ENCODE data around the gene RNF10.
"Not testable (repeated sequence)": the region's sequence is repeated elsewhere in the genome, so short reads cannot be mapped to it uniquely, and the experiment has no call there.

RNF10 gene

GRCh38 chr12:120534203-120534702, at the start of gene RNF10:
RNF10 (plus strand) TSS chr12:120534356; CDS start chr12:120534812, 456 bp downstream.
- DNase-seq, result peak; percentile 64

DNA sequence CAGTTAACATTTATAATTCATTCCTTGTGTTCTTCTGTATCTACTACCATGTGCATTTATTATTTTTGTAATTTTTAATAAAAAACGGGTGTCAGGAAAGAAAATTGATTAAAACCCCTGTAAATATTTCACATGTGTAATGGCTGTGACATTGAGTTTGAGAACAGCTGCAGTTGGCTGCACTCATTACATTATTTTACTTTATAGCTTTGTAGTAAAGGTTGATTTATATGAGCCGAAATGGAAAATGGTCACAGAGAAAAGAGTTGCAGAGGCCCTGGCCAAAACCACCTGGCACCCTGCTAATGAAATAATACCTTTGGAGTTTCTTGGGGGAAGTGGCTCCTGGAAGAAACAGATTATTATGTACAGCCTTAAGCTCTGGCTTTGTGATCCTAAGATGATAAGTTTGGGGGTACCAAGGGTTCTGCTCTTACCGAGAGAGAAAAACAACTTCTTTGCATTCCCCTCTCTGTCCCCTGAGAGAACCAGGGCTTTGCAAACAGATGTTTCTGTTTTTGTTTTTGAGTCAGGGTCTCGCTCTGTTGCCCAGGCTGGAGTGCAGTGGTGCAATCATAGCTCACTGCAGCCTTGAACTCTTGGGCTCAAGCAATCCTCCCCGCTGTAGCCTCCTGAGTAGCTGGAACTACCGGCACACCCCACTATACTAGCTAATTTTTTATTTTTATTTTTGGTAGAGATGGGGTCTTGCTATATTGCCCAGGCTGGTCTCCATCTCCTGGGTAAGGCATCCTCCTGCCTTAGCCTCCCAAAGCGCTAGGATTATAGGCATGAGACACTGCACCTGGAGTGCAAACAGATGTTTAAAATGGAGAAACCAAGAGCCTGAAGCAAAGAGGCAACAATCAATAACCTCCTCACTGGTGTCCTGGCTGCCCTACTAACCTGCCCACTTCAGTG, 47.9 kb upstream of the RNF10 start:
- DNase-seq, result no peak

- not testable (repeated sequence) for DNase-seq
These were observed 46.6 kb upstream of the RNF10 start for GRCh38 chr12:120487552-120487951.

DNA sequence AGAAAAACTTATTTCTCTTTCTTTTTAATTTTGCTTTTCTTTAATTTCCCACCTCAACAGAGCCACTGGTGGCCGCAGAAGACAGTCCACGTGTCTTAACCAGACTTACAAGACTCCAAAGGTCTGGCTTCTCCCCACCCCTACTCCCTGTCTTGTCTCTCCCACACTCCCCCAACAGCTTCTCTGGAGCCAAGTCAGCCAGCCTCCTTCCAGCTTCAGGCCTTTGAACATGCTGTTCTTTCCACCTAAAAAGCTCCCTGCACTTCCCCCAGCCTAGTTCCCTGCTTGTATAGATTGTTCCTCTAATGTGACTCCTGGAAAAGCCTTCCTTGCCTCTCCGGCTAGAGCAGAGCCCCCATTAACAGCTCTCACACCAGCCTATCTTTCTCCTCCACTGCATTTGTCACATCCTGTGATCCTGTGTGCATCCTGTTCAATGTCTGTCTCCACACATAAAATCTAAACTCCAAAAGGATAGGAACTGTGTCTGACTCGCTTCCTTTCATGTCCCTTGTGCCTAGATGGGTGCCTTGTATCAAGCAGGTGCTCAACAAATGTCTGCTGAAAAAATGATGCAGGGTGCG, 46.0 kb upstream of the RNF10 start:
- no peak for DNase-seq

- DNase-seq, result no peak
These were observed 45.1 kb upstream of the RNF10 start for GRCh38 chr12:120489018-120489417.

- DNase-seq, result no peak
These were observed 43.8 kb upstream of the RNF10 start for GRCh38 chr12:120490325-120490724.

DNA sequence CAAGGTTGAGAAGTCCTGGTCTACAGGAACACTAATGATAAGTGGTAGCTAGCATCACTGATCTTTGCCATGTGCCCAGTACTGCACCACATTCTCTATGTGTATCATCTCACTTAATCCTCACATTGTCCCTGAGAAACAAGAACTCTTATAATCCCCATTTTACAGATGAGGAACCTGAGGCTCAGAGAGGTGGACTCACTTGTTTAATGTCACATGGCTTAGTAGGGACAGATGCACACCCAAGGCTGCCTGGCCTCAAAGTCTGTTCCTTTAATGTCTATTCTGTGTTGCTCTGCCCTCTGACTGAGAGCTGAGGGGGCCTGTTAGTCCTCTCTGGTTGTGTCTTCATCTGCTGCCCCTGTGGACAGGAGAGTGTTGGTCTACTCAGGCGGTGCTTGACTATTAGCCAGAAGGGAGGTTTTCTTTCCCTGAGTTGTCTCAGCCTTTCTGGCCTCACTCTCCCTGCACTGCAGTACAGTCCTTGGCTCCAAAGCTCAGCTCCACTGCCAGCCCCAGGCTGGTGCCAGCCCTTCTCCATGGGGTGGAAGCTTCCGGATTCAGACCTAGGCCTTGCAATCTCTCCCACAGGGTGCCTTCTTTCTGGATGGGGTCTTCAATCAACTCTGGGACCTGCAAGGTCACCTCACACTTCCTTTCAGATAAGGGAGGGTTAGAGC, 43.2 kb upstream of the RNF10 start:
- no peak for DNase-seq

DNA sequence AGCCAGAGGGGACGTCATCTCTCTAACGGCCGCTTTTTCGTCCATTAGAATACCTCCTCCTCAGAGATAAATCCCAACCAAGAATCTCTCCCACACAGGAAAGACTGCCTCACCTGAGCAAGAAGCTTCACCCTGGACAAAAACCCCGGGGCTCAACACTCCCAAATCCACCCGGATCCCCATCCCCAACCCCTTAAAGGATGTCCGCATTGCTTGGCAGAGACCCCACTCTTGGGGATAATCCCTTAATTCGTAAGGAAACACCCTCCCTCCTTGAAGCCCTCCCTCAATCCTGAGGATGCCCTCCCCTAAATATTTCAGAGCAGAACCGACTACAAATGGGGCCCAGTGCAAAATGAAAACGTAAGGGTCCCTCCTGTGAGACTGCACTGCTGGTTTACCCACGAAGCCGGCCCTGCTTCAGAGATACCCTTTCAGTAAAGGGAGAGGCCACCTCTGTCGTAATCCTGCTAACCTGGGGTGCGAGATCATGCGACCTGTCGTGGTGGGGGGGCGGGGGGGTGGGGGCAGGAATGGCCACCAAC, 38.9 kb upstream of the RNF10 start:
- DNase-seq, result no peak

- DNase-seq, result peak; percentile 89
These were observed 38.3 kb upstream of the RNF10 start, which contains the start of gene DYNLL1 for GRCh38 chr12:120495731-120496412. DYNLL1 (plus strand) TSS chr12:120496113; CDS start chr12:120496422, 309 bp downstream.

DNA sequence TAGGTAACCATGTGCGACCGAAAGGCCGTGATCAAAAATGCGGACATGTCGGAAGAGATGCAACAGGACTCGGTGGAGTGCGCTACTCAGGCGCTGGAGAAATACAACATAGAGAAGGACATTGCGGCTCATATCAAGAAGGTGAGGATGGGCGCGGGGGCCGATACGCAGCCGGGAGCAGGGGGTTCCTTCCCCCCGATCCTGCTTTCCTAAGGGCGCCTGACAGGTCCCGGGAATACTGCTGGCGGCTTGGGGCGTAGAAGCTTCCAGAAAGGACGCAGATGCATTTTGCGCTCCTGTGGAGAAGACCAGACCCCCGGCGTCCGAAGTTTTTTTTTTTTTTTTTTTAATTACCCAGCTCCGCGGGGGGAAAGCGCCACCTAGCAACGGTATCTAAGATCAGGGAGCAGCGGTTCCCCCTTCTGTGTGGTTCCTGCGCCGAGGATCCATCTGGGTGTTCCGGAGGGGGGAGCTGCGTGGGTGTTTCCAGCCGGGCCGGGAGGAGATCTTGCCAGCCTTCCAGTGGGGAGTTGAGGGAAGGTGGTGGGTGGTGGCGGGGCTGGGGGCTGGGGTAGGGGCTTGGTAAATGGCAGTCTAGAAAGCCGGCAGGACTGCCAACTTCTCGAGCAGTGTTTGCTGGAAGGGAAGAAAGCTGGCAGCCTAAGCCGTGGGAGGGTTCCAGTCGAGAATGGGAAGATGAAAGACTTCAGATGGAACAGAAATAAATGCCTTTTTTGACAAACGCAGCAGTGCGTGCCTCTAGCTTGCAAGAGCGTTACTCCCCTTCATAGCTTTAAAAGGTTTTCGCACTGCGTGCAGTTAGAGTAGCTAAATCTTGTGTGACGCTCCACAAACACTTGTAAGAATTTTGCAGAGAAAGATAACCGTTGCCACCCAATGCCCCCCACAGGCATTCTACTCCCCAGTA, 37.5 kb upstream of the RNF10 start:
- peak; percentile 43 for DNase-seq

DNA sequence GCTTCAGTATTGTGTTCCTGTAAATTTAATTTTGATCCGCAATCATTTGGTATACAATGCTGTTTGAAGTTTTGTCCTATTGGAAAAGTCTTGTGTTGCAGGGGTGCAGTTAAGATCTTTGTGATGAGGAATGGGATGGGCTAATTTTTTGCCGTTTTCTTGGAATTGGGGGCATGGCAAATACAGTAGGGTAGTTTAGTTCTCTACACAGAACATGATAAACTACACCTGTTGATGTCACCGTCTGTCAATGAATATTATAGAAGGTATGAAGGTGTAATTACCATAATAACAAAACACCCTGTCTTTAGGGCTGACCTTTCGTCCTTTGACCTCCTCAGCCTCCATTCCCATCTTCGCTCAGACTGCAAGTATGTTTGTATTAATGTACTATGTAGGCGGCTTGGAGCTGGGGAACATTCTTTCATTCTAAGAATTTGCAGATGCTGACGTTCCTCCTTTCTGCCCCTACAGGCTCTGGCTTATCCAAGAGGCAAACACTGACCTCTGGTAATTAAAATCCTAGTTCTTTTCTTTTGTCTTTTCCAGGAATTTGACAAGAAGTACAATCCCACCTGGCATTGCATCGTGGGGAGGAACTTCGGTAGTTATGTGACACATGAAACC, 36.5 kb upstream of the RNF10 start:
- DNase-seq, result no peak

DNA sequence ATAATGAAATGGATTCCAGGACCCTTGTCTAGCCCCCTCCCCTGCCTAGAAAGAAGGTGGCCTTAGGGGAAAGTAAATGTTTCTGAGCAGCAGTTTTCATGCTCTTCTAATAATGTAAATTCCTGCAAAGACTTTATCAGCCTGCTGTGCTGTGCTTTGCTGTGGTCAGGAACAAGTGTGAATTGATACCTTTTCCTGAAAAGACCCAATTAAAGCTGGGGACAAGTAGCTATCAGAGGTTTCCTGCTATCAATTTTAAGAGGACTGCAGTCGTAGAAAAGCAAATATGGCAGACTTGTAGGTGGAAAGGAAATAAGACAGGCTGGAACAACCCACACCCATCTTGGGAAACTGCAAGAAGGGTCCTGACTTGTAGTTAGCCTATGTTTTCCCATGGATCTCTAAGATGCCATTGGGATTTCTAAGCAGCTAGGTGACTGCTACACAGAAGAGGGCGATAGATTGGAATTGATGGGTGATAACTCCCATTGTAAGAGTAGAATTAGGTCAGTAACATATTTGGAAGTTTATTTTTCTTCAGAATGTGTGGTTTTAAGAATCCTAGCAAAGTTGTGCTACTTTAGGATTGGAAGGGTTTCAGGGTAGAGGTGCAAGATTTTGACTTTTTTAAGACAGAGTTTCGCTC, 35.2 kb upstream of the RNF10 start:
- no peak for DNase-seq

GRCh38 chr12:120500581-120500980, 33.6 kb upstream of the RNF10 start:
- DNase-seq, result no peak

- no peak for DNase-seq
These were observed 29.6 kb upstream of the RNF10 start for GRCh38 chr12:120504587-120504986.

- DNase-seq, result no peak
These were observed 25.6 kb upstream of the RNF10 start for GRCh38 chr12:120508537-120508936.

- DNase-seq, result no peak
These were observed 20.2 kb upstream of the RNF10 start for GRCh38 chr12:120514002-120514401.

DNA sequence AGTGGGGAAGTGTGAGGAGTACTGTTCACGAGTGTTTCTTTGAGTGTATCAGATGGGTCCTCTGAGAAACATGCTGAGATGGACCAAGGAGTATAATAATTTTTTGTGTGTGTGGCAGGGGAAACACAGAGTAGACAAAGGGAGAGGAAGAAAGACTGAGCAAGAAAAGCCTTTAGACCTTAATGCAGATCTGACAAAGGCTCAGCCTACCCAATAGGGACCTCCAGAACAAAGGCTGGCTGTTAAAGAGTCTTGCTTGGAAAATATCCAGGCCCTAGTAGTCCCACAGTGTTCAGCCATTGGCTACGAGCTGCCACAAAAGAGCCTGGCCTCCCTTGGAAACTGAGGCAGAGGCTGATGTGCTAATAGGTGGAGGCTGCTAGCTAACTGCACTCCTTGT, 18.7 kb upstream of the RNF10 start:
- DNase-seq, result no peak

GRCh38 chr12:120519324-120519723, 14.8 kb upstream of the RNF10 start:
- DNase-seq, result not testable (repeated sequence)

DNA sequence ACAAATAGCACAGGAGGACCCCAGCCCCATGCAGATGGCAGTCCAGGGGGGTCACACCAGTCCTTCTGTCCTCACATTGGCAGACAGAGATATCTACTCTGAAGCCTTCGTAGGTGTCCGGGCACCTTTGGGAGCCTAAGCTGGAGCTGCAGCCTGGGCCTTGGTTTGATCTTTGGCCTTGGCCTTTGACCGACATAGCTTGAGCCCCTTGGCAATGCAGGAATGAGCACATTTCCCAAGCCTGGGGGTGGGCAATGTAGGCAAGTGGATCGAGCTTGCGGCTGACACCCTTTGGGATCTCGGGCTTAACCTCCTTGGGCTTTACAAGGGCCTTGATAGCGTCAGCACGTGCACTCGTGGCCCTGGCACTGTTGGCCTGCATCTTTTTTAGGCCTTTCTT, 11.6 kb upstream of the RNF10 start:
- no peak for DNase-seq

- DNase-seq, result peak; percentile 69
These were observed 5.2 kb upstream of the RNF10 start, which contains the start of gene COQ5 for GRCh38 chr12:120528861-120529525. COQ5 (minus strand) TSS chr12:120529158; CDS start chr12:120529141, 17 bp downstream.

Measured in NCI-H226 (cell line).